CD4-positive, alpha-beta T cell treated with Interleukin-6 for 4 hours (primary cell): Measurements from ENCODE around the gene FSIP2.
"Not testable (repeated sequence)": the region's sequence is repeated elsewhere in the genome, so short reads cannot be mapped to it uniquely, and the experiment has no call there.

Experiments used
- DNase-seq: peaks from one replicate; pipeline ENCODE4 v3.0.0-alpha.2; 2020; ENCODE audit warnings: mixed read lengths

FSIP2 gene

GRCh38 chr2:185811580-185811979 lies 73.0 kb downstream of the FSIP2 start:
- DNase-seq, result no peak

GRCh38 chr2:185813707-185814106 lies 75.1 kb downstream of the FSIP2 start:
- no peak for DNase-seq

GRCh38 chr2:185817991-185818390 lies 79.4 kb downstream of the FSIP2 start:
- DNase-seq, result no peak

GRCh38 chr2:185821467-185821866 lies 82.9 kb downstream of the FSIP2 start:
- DNase-seq, result no peak

GRCh38 chr2:185823773-185824172 lies 85.2 kb downstream of the FSIP2 start:
- DNase-seq, result no peak

- no peak for DNase-seq
Observed at GRCh38 chr2:185825557-185825956, 87.0 kb downstream of the FSIP2 start.

GRCh38 chr2:185828326-185828725 lies 89.7 kb downstream of the FSIP2 start:
- DNase-seq, result no peak

- DNase-seq, result no peak
Observed at GRCh38 chr2:185833864-185834263, 95.3 kb downstream of the FSIP2 start.

GRCh38 chr2:185835974-185836373 lies 97.4 kb downstream of the FSIP2 start:
- no peak for DNase-seq

GRCh38 chr2:185854885-185855284 lies 116.3 kb downstream of the FSIP2 start:
- DNase-seq, result no peak

- no peak for DNase-seq
Observed at GRCh38 chr2:185857691-185858090, 119.1 kb downstream of the FSIP2 start.

- DNase-seq, result no peak
Observed at GRCh38 chr2:185859506-185859905, 120.9 kb downstream of the FSIP2 start.

- no peak for DNase-seq
Observed at GRCh38 chr2:185860321-185860720, 121.7 kb downstream of the FSIP2 start.

- no peak for DNase-seq
Observed at GRCh38 chr2:185862657-185863398, 124.2 kb downstream of the FSIP2 start.

GRCh38 chr2:185864468-185865260 lies 126.1 kb downstream of the FSIP2 start:
- DNase-seq, result not testable (repeated sequence)

GRCh38 chr2:185875136-185875931 lies 136.7 kb downstream of the FSIP2 start:
- no peak for DNase-seq

GRCh38 chr2:185876234-185876633 lies 137.6 kb downstream of the FSIP2 start:
- no peak for DNase-seq

GRCh38 chr2:185880396-185880795 lies 141.8 kb downstream of the FSIP2 start:
- DNase-seq, result no peak
